Esophagus squamous epithelium (tissue), 5 donors: ENCODE results near the gene GPRIN3. TPM values are rescaled to one million over a fixed set of nuclear protein-coding genes. Genes with fewer than 3 reads are reported as not detected.

Experiments
- DNase-seq: peaks from one replicate; lab custom pipeline; 2025; lab: John Stamatoyannopoulos, UW
- H3K27ac ChIP-seq, 4 donors: fragments of 200-600 bp; sonication (generic); one replicate each; pipeline ENCODE4 v1.5.1; 2016 to 2019; ENCODE audit warnings: mild to moderate bottlenecking in 1 of 4
- H3K27me3 ChIP-seq, 4 donors: fragments of 200-600 bp; sonication (generic); 1 replicate in 3 of 4; 2 replicates in 1 of 4; pipeline versions ENCODE4 v1.5.1 to v1.6.0; 2017 to 2021; ENCODE audit warnings: antibody characterized with exemption in 1 of 4
- H3K36me3 ChIP-seq, 3 donors: fragments of 200-600 bp; sonication (generic); one replicate each; pipeline ENCODE4 v1.5.1; 2016 to 2019
- H3K4me1 ChIP-seq, 3 donors: fragments of 200-600 bp; sonication (generic); one replicate each; pipeline ENCODE4 v1.5.1; 2017 to 2019
- H3K4me3 ChIP-seq, 4 donors: fragments of 200-600 bp; sonication (generic); 1 replicate in 3 of 4; 2 replicates in 1 of 4; pipeline ENCODE4 v1.5.1; 2016 to 2019; ENCODE audit warnings: mild to moderate bottlenecking in 2 of 4, moderate library complexity in 1 of 4
- H3K9me3 ChIP-seq, 3 donors: fragments of 200-600 bp; sonication (generic); one replicate each; pipeline ENCODE4 v1.5.1; 2016 to 2019
- POLR2A ChIP-seq, 4 donors: fragments of 450-650 bp; IDR thresholded peaks; one replicate each; pipeline ENCODE4 v1.6.1; 2017; ENCODE audit warnings: antibody characterized with exemption in 4 of 4, mild to moderate bottlenecking in 4 of 4, moderate library complexity in 3 of 4
- WGBS, 2 donors: methylation state at CpG; one replicate each; pipeline ENCODE4 v1.1.5; 2018; 5-methylcytosine and 5-hydroxymethylcytosine counted together
- intact Hi-C: fragments of 100-400 bp; cut with DNase I; formaldehyde crosslinking; loops from one replicate; pipeline ENCODE4 v1.15.0; 2022
- total RNA-seq, 4 donors: library from RNA; depleted of rRNA; stranded (reverse); fragments of >200 nt; gene quantifications; one replicate each; pipeline ENCODE4 v1.1.0, GENCODE V29; 2016
- TF ChIP-seq, protein P1 (sequence below), 6 experiments: fragments of 450-650 bp in 4 of 6; fragments of 200-600 bp in 2 of 6; sonication (generic) in 2 of 6; IDR thresholded peaks; one replicate each; pipeline ENCODE4 v1.5.1; 2016 to 2019; ENCODE audit warnings: antibody characterized with exemption in 6 of 6, mild to moderate bottlenecking in 4 of 6, moderate library complexity in 4 of 6
- donor health status: DM: yes; HTN: yes; CAD: no.

GPRIN3 gene
- total RNA-seq, 4 donors from 2014 or later: 0.83 to 4.2 (median 1.9) TPM

DNA sequence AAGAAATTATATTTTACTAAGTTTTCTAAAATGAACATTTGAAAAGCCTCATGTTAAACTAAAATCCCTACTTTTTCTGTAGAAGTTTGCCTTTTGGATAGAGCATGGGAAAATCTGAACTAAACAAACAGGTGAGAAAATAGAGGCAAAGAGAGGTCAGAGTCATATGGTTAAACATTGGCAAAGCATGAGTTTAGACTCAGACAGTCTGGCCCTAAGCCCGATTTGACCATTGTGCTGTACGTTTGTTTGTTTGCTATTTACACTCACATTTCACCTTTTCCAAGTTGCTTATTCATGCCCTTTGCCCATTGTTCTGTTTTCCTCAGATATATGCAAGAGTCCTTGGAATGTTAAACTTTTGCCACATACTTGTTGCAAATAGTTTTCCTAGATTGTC lies 110.9 kb downstream of the GPRIN3 start:
- no peak overlapping the region for H3K4me3 ChIP-seq
- H3K36me3 ChIP-seq: no peaks in the 10 kb centered on the region
- TF ChIP-seq POLR2A (IDR thresholded peaks at IDR 0.05): no peak
- TF ChIP-seq, protein P1, sequence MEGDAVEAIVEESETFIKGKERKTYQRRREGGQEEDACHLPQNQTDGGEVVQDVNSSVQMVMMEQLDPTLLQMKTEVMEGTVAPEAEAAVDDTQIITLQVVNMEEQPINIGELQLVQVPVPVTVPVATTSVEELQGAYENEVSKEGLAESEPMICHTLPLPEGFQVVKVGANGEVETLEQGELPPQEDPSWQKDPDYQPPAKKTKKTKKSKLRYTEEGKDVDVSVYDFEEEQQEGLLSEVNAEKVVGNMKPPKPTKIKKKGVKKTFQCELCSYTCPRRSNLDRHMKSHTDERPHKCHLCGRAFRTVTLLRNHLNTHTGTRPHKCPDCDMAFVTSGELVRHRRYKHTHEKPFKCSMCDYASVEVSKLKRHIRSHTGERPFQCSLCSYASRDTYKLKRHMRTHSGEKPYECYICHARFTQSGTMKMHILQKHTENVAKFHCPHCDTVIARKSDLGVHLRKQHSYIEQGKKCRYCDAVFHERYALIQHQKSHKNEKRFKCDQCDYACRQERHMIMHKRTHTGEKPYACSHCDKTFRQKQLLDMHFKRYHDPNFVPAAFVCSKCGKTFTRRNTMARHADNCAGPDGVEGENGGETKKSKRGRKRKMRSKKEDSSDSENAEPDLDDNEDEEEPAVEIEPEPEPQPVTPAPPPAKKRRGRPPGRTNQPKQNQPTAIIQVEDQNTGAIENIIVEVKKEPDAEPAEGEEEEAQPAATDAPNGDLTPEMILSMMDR (IDR thresholded peaks at IDR 0.05): no peak
- H3K9me3 ChIP-seq: no peaks in the 10 kb centered on the region
- no peak overlapping the region for H3K27ac ChIP-seq
- H3K4me1 ChIP-seq: no peaks in the 10 kb centered on the region
- no peaks in the 10 kb centered on the region for H3K27me3 ChIP-seq
- WGBS, 2 donors: 25 to 26% methylated on average over 2 of the region's 2 CpGs
- intact Hi-C loops: no loop called here
- no peak for DNase-seq

DNA sequence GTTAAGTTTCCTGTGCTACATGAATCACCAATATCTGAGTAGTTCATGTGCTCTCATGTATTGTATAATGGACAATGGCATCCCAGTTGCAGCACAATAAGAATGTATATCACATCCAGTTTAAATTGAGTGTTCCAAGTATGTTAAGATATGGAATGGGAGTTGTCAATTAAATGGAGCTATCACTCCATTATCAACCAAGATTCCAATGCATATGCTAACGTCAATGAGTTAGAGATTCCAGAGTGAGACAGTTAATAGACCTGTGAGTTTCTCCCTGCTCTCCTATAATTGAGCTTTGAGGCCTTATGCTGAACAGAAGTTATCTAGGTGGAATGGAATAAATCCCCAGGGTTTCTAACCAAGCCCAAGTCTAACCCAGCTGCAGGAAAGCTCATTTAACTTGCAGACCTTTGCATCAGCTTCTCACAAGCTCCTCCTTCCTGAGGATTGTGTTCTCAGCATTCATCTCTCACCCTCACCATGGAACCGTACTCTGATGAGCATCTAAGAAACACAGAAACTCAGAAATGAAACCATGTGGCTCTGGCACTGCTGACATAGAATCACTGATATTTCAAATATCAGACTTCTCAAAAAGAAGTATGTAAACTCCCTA lies 111.4 kb downstream of the GPRIN3 start:
- WGBS, 2 donors: 70 to 78% methylated on average over 2 of the region's 2 CpGs
- DNase-seq: no peak
- Histone ChIP-seq H3K4me1 (no peaks in the 10 kb centered on the region), H3K36me3 (no peaks in the 10 kb centered on the region), H3K27me3 (no peaks in the 10 kb centered on the region), H3K4me3 (no peak overlapping the region), H3K9me3 (no peaks in the 10 kb centered on the region), H3K27ac (no peak overlapping the region)
- TF ChIP-seq POLR2A (IDR thresholded peaks at IDR 0.05): no peak
- TF ChIP-seq, protein P1 (IDR thresholded peaks at IDR 0.05): no peak
- intact Hi-C loops: no loop called here

DNA sequence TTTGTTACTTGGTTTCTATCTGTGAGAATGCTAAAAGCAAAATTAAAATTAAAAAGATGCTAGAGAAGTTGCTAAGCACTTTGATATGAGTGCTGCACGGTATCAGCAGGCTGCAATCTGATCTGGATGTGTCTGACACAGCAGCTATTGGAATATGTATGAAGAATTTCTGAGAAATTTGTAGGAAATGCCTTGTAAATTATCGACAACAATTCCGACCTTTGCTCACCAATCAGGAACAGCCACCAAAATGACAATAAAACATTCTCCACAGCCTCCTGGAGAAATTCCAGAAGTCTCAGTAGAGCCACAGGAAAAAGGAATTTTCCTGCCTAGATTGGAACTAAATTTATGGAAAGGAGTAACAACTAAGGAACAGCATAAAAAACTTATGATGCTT lies 113.8 kb downstream of the GPRIN3 start:
- no peak for DNase-seq
- Histone ChIP-seq H3K9me3 (no peaks in the 10 kb centered on the region), H3K4me1 (no peaks in the 10 kb centered on the region), H3K27ac (no peak overlapping the region), H3K4me3 (no peak overlapping the region), H3K27me3 (no peaks in the 10 kb centered on the region), H3K36me3 (no peaks in the 10 kb centered on the region)
- intact Hi-C loops: no loop called here
- no peak for TF ChIP-seq POLR2A (IDR thresholded peaks at IDR 0.05)
- TF ChIP-seq, protein P1 (IDR thresholded peaks at IDR 0.05): no peak
- 36 to 49% methylated on average over 3 of the region's 3 CpGs for WGBS, 2 donors

Other genes with a start within 250 kb of the GPRIN3 start
- gene TIGD2, start 196.3 kb downstream of the GPRIN3 start, total RNA-seq: 1 to 10 TPM; 1.2 to 8.5 (median 5.8) TPM